ENCODE results near the gene IGDCC3. TPM values are rescaled to one million over a fixed set of nuclear protein-coding genes. Genes with fewer than 3 reads are reported as not detected.

IGDCC3 gene
- total and polyA plus RNA-seq, 2 of the 8 experiments (the other 6 are each of a cell fraction or from before 2014, with no cell fraction given) = 26.8 to 45.7 TPM

- no peak for TF ChIP-seq TBP (IDR thresholded peaks at IDR 0.05; ENCODE audit: low read depth, low read length)
- no peak for TF ChIP-seq POLR2AphosphoS5 (IDR thresholded peaks at IDR 0.05; ENCODE audit: low read depth, low read length)
- no peak for TF ChIP-seq E2F6 (IDR thresholded peaks at IDR 0.05)
Measured at GRCh38 chr15:65292938-65293518, 84.8 kb downstream of the IGDCC3 start (continued).

Measured in H1 (cell line).